Left ventricle myocardium inferior (tissue), 1 donor: ENCODE data around the gene EI24. TPM values are rescaled to one million over a fixed set of nuclear protein-coding genes. Genes with fewer than 3 reads are reported as not detected.
"Not testable (repeated sequence)": the region's sequence is repeated elsewhere in the genome, so short reads cannot be mapped to it uniquely, and the experiment has no call there.

Experiments used
- DNase-seq: peaks from one replicate; pipeline ENCODE4 v3.0.0-alpha.2; 2020
- H3K27ac ChIP-seq: fragments of 200-600 bp; replicated peaks from 2 replicates; pipeline ENCODE4 v1.8.0; 2021
- H3K27me3 ChIP-seq: fragments of 200-600 bp; 2 replicates; pipeline ENCODE4 v1.8.0; 2021; ENCODE audit warnings: low read depth
- H3K36me3 ChIP-seq: fragments of 200-600 bp; 2 replicates; pipeline ENCODE4 v1.8.0; 2021
- H3K4me1 ChIP-seq: fragments of 200-600 bp; 2 replicates; pipeline ENCODE4 v1.8.0; 2021
- H3K4me3 ChIP-seq: fragments of 200-600 bp; 2 replicates; pipeline ENCODE4 v1.8.0; 2021; ENCODE audit warnings: mild to moderate bottlenecking, moderate library complexity
- H3K9me3 ChIP-seq: fragments of 200-600 bp; replicated peaks from 2 replicates; pipeline ENCODE4 v1.8.0; 2021
- CTCF ChIP-seq: fragments of 200-600 bp; IDR thresholded peaks from 2 replicates; pipeline ENCODE4 v1.8.0; 2021; ENCODE audit warnings: antibody characterized with exemption, mild to moderate bottlenecking, borderline replicate concordance
- intact Hi-C: fragments of 100-400 bp; cut with micrococcal nuclease; formaldehyde crosslinking; loops from one replicate; pipeline ENCODE4 v1.11.0; 2022
- total RNA-seq: library from RNA; stranded (reverse); fragmentation: NEBNext Ultra II Directional; extraction: Animal tissue kit (Norgen Biotek cat#: 25700); gene quantifications from one replicate; pipeline ENCODE4 v1.2.1, GENCODE V29; 2021
- donor health status: DM: no; HTN: yes; CAD: no; lungs with severe emphysema.

The EI24 gene
- total RNA-seq, 1 donor from 2014 or later, result 55.8 TPM

- Histone ChIP-seq H3K9me3 (no peaks in the 10 kb centered on the region), H3K36me3 (peaks cover 24% of the 10 kb centered on the region), H3K4me3 (peak overlapping the region; percentile 91), H3K27ac (peak overlapping the region; percentile 90), H3K4me1 (peaks cover 29% of the 10 kb centered on the region), H3K27me3 (no peaks in the 10 kb centered on the region)
- TF ChIP-seq CTCF, result no peak
- DNase-seq, result no peak
- intact Hi-C loops, result no loop called here
Observed at GRCh38 chr11:125569915-125570621, 791 bp downstream of the EI24 start.

DNA sequence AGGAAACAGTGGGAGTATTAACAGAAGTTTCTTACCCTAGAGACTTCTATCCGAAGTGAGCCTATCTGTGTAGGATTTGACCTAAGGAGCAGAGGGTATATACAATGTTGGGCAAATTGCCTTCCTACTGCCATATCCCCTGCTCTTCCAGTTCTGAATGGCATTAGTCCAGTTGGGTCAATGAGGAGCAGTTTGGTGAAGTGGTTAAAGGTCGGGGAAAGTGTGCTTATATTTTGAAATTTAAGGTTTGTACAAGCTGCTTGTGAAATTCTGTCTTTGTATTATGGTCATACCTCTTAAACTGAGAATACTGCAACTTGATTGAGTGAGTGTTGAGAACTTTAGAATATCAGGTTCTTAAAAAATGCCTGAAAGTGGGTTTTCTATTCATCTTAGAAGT lies 1.7 kb downstream of the EI24 start:
- Histone ChIP-seq H3K4me1 (peaks cover 29% of the 10 kb centered on the region), H3K27ac (no peak overlapping the region), H3K9me3 (no peaks in the 10 kb centered on the region), H3K27me3 (no peaks in the 10 kb centered on the region), H3K36me3 (peaks cover 33% of the 10 kb centered on the region), H3K4me3 (no peak overlapping the region)
- intact Hi-C loops, result no loop called here
- DNase-seq, result no peak
- no peak for TF ChIP-seq CTCF

GRCh38 chr11:125572916-125573315 lies 3.6 kb downstream of the EI24 start:
- Histone ChIP-seq H3K4me3 (no peak overlapping the region), H3K9me3 (no peaks in the 10 kb centered on the region), H3K36me3 (peaks cover 53% of the 10 kb centered on the region), H3K4me1 (peaks cover 29% of the 10 kb centered on the region), H3K27ac (no peak overlapping the region), H3K27me3 (no peaks in the 10 kb centered on the region)
- DNase-seq, result no peak
- no peak for TF ChIP-seq CTCF
- intact Hi-C loops, result no loop called here

DNA sequence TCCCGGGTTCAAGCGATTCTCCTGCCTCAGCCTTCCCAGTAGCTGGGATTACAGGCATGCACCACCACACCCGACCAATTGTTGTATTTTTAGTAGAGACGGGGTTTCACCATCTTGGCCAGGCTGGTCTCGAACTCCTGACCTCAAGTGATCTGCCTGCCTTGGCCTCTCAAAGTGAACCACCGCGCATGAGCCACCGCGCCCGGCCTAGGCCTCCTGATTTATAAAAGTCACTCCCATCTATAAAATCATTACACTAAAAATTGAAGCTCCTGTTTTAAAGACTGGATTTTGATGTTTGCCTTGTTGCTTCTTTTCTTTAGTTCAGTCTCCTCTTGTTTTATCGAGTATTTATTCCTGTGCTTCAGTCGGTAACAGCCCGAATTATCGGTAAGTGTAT lies 7.9 kb downstream of the EI24 start:
- H3K27me3 ChIP-seq, intact Hi-C loops, H3K27ac ChIP-seq, H3K9me3 ChIP-seq, H3K4me1 ChIP-seq, DNase-seq, H3K4me3 ChIP-seq: not testable (repeated sequence)
- H3K36me3 ChIP-seq, result peaks cover 96% of the 10 kb centered on the region

DNA sequence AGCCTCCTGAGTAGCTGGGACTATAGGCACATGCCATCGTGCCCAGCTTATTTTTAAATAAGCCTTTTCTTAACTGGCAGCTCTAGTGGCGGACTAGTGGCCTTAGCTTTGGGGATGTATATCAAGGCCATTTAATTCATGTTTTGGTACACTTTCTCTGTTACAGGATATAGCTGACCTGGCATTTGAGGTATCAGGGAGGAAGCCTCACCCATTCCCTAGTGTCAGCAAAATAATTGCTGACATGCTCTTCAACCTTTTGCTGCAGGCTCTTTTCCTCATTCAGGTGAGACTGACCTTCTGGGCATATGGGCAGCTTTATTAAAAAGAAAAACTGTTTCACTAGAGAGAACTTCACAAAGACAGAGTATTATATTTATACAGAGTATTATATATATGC lies 9.5 kb downstream of the EI24 start:
- intact Hi-C loops, result no loop called here
- H3K27ac ChIP-seq, result no peak overlapping the region
- H3K27me3 ChIP-seq, result no peaks in the 10 kb centered on the region
- DNase-seq, result no peak
- H3K36me3 ChIP-seq, result peaks cover 100% of the 10 kb centered on the region
- H3K4me1 ChIP-seq, result no peaks in the 10 kb centered on the region
- H3K4me3 ChIP-seq, result no peak overlapping the region
- H3K9me3 ChIP-seq, result no peaks in the 10 kb centered on the region
- no peak for TF ChIP-seq CTCF

DNA sequence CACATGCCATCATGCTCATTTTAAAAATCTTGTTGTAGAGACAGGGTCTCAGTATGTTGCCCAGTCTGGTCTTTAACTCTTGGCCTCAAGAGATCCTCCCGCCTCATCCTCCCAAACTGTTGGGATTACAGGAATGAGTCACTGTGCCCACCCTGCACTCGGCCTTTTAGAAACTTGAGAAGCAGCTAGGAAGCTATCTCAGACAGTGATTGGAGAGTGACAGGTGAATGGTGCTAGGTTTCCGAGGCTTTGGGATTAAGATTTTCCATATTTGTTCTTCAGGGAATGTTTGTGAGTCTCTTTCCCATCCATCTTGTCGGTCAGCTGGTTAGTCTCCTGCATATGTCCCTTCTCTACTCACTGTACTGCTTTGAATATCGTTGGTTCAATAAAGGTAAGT lies 10.5 kb downstream of the EI24 start:
- H3K36me3 ChIP-seq, result peaks cover 99% of the 10 kb centered on the region
- no peak overlapping the region for H3K27ac ChIP-seq
- H3K4me3 ChIP-seq, result no peak overlapping the region
- no peak for DNase-seq
- no peaks in the 10 kb centered on the region for H3K27me3 ChIP-seq
- intact Hi-C loops, result no loop called here
- TF ChIP-seq CTCF, result no peak
- no peaks in the 10 kb centered on the region for H3K9me3 ChIP-seq
- H3K4me1 ChIP-seq, result no peaks in the 10 kb centered on the region
